COLO668 (cell line): ENCODE measurements around the gene NTRK3.
"Not testable (repeated sequence)": the region's sequence is repeated elsewhere in the genome, so short reads cannot be mapped to it uniquely, and the experiment has no call there.

Experiments
- DNase-seq: peaks from one replicate; lab custom pipeline; 2025; ENCODE audit not compliant: unreplicated experiment; lab: John Stamatoyannopoulos, UW

Gene NTRK3

GRCh38 chr15:87850916-87851315 is 405.6 kb downstream of the NTRK3 start:
- no peak for DNase-seq

- DNase-seq: no peak
These were observed 407.4 kb downstream of the NTRK3 start for GRCh38 chr15:87849181-87849580.

GRCh38 chr15:87848012-87848411 is 408.5 kb downstream of the NTRK3 start:
- no peak for DNase-seq

GRCh38 chr15:87846746-87847145 is 409.8 kb downstream of the NTRK3 start:
- DNase-seq: no peak

- DNase-seq: no peak
These were observed 413.2 kb downstream of the NTRK3 start for GRCh38 chr15:87843312-87843711.

GRCh38 chr15:87841426-87841998 is 415.0 kb downstream of the NTRK3 start:
- no peak for DNase-seq

GRCh38 chr15:87835830-87836229 is 420.7 kb downstream of the NTRK3 start:
- not testable (repeated sequence) for DNase-seq

GRCh38 chr15:87833333-87833732 is 423.2 kb downstream of the NTRK3 start:
- DNase-seq: not testable (repeated sequence)

- DNase-seq: no peak
These were observed 427.0 kb downstream of the NTRK3 start for GRCh38 chr15:87829332-87830050.

- DNase-seq: no peak
These were observed 427.9 kb downstream of the NTRK3 start for GRCh38 chr15:87828608-87829007.

GRCh38 chr15:87827131-87827530 is 429.4 kb downstream of the NTRK3 start:
- DNase-seq: no peak

GRCh38 chr15:87826119-87826747 is 430.3 kb downstream of the NTRK3 start:
- DNase-seq: no peak

- no peak for DNase-seq
These were observed 437.8 kb downstream of the NTRK3 start for GRCh38 chr15:87818756-87819155.

GRCh38 chr15:87817553-87817952 is 439.0 kb downstream of the NTRK3 start:
- DNase-seq: no peak

GRCh38 chr15:87816811-87817210 is 439.7 kb downstream of the NTRK3 start:
- DNase-seq: no peak

- no peak for DNase-seq
These were observed 440.5 kb downstream of the NTRK3 start for GRCh38 chr15:87816016-87816415.
